Measurements from ENCODE around the gene PRKACB. TPM values are rescaled to one million over a fixed set of nuclear protein-coding genes. Genes with fewer than 3 reads are reported as not detected.
A peak's percentile ranks its signal among the peaks of the same experiment; 100 is the strongest.
"Not testable (repeated sequence)": the region's sequence is repeated elsewhere in the genome, so short reads cannot be mapped to it uniquely, and the experiment has no call there.

Gene PRKACB
- total RNA-seq, 2 experiments from 2014 or later: 16.6 to 38.5 TPM

DNA sequence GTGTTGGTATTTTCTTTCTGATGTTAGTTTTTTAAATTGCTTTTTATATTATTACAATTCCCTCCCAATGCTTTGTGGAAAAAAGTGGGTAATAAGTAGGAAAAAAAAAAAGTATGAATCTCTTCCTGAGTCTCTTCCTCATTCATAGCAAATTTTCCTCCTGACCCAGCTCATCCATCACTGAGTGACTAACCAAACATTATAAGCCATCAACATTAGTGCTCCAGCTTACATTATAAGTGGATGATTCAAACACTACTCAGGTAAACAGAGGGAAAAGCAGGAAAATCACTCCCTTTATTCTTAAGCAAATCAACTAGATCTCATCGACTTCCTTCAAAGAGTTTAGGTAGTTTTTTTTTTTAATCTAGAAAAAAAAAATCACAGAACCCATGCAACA is 142.0 kb downstream of the PRKACB start:
- peaks cover 33% of the 10 kb centered on the region for H3K9me3 ChIP-seq (ENCODE audit: low read length)
- no peaks in the 10 kb centered on the region for H3K79me2 ChIP-seq (ENCODE audit: insufficient read depth, low read depth, low read length)
- BruUV-seq (replicated peaks): no TSS peak
- no peaks in the 10 kb centered on the region for H3K9me2 ChIP-seq (ENCODE audit: insufficient read depth, low read length)
- no peak overlapping the region for H3K27ac ChIP-seq (ENCODE audit: low read depth, low read length, poor library complexity, severe bottlenecking)
- H4K20me1 ChIP-seq (ENCODE audit: insufficient read depth, low read length): no peaks in the 10 kb centered on the region
- no peaks in the 10 kb centered on the region for H3K4me1 ChIP-seq (ENCODE audit: insufficient read depth, low read length, poor library complexity, severe bottlenecking)
- intact Hi-C loops (cut with micrococcal nuclease; ENCODE audit: unreplicated experiment): no loop called here
- no peak overlapping the region for H3K4me2 ChIP-seq (ENCODE audit: low read length)
- TF ChIP-seq EZH2phosphoT487 (IDR thresholded peaks at IDR 0.05; ENCODE audit: borderline replicate concordance, low read depth, low read length): no peak
- TF ChIP-seq, protein P1, sequence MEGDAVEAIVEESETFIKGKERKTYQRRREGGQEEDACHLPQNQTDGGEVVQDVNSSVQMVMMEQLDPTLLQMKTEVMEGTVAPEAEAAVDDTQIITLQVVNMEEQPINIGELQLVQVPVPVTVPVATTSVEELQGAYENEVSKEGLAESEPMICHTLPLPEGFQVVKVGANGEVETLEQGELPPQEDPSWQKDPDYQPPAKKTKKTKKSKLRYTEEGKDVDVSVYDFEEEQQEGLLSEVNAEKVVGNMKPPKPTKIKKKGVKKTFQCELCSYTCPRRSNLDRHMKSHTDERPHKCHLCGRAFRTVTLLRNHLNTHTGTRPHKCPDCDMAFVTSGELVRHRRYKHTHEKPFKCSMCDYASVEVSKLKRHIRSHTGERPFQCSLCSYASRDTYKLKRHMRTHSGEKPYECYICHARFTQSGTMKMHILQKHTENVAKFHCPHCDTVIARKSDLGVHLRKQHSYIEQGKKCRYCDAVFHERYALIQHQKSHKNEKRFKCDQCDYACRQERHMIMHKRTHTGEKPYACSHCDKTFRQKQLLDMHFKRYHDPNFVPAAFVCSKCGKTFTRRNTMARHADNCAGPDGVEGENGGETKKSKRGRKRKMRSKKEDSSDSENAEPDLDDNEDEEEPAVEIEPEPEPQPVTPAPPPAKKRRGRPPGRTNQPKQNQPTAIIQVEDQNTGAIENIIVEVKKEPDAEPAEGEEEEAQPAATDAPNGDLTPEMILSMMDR (conservative IDR thresholded peaks at IDR 0.05; ENCODE audit: low read length): no peak
- H3K36me3 ChIP-seq (ENCODE audit: insufficient read depth, low read length): no peaks in the 10 kb centered on the region; the same call in 1 of the 2 replicates
- no peak overlapping the region for H2AFZ ChIP-seq (ENCODE audit: low read length)
- DNase-seq (ENCODE audit: low spot score): no peak
- ChIA-PET POLR2A (interaction anchor here (1.4 to 2.4 kb wide), 3 partner anchors 11 to 15 kb away, joined by 3 to 8 read pairs (median 3); no protein-coding TSS in a partner anchor), CTCF (ENCODE audit: unreplicated experiment) (no interaction called here)
- H3K4me3 ChIP-seq (ENCODE audit: low read depth, low read length, poor library complexity, severe bottlenecking): no peak overlapping the region

DNA sequence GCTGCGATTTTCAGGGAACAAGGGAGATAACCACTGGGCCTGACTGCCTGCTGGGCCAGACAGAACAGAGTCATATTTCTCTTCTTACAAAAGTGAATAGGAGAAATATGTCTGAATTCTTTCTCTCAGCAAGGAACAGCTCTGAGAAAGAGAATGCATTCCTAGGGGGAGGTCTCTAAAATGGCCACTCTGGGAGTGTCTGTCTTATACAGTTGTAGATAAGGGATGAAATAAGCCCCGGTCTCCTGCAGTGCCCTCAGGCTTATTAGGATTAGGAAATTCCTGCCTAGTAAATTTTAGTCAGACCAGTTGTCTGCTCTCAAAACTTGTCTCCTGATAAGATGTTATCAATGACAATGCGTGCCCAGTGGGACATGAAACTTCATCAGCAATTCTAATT is 143.3 kb downstream of the PRKACB start:
- H3K79me2 ChIP-seq (ENCODE audit: insufficient read depth, low read depth, low read length); H4K20me1 ChIP-seq (ENCODE audit: insufficient read depth, low read length); H2AFZ ChIP-seq (ENCODE audit: low read length); H3K36me3 ChIP-seq (ENCODE audit: insufficient read depth, low read length); H3K4me3 ChIP-seq (ENCODE audit: low read depth, low read length, poor library complexity, severe bottlenecking); BruUV-seq (replicated peaks); H3K9me2 ChIP-seq (ENCODE audit: insufficient read depth, low read length); intact Hi-C loops (cut with micrococcal nuclease; ENCODE audit: unreplicated experiment); H3K4me2 ChIP-seq (ENCODE audit: low read length); CTCF ChIA-PET (ENCODE audit: unreplicated experiment); H3K27ac ChIP-seq (ENCODE audit: low read depth, low read length, poor library complexity, severe bottlenecking); H3K4me1 ChIP-seq (ENCODE audit: insufficient read depth, low read length, poor library complexity, severe bottlenecking): not testable (repeated sequence)
- POLR2A ChIA-PET: interaction anchor here (0.6 to 1.6 kb wide), 3 partner anchors 10 to 212 kb away, joined by 3 read pairs; no protein-coding TSS in a partner anchor
- peaks cover 33% of the 10 kb centered on the region for H3K9me3 ChIP-seq (ENCODE audit: low read length)
- DNase-seq (ENCODE audit: low spot score): peak; percentile 28

Small RNAs within 50 kb of the gene (small RNA-seq; reads per million reads assigned to genes)
- gene AL450063.1 (not detected), gene RF00410 (not detected)

Other genes with a start within 250 kb of the PRKACB start
- 0.49 and 0.76 TPM in 2 replicates for gene TTLL7, start 145.1 kb upstream of the PRKACB start, total RNA-seq (2014; rRNA removed; shearing (Covaris generic))
- 0.88 and 2.4 TPM in 2 replicates for gene TTLL7, start 145.1 kb upstream of the PRKACB start, total RNA-seq (2022)
- 5.6 and 5.7 TPM in 2 replicates for gene SAMD13, start 157.4 kb downstream of the PRKACB start, total RNA-seq (2014; rRNA removed; shearing (Covaris generic))
- 5.4 and 8.0 TPM in 2 replicates for gene SAMD13, start 157.4 kb downstream of the PRKACB start, total RNA-seq (2022)